GM23248 (cell line): Measurements from ENCODE around the gene LRP2BP.
"Not testable (repeated sequence)": the region's sequence is repeated elsewhere in the genome, so short reads cannot be mapped to it uniquely, and the experiment has no call there.

Source experiments
- EZH2 ChIP-seq: fragments of 200-600 bp; sonication (generic); IDR thresholded peaks from 2 replicates; pipeline ENCODE4 v1.6.1; 2018; ENCODE audit warnings: antibody characterized with exemption, mild to moderate bottlenecking; ENCODE audit not compliant: insufficient read depth, poor library complexity, severe bottlenecking
- EZH2phosphoT487 ChIP-seq: fragments of 200-600 bp; sonication (generic); IDR thresholded peaks from 2 replicates; pipeline ENCODE4 v1.6.1; 2018; ENCODE audit warnings: antibody characterized with exemption, moderate library complexity, mild to moderate bottlenecking, low read depth; ENCODE audit not compliant: insufficient read depth

- not testable (repeated sequence) for TF ChIP-seq EZH2phosphoT487, EZH2
Observed at GRCh38 chr4:185324361-185324760, 71.4 kb downstream of the LRP2BP start.
